HG02970 (cell line): ENCODE data around the gene YJEFN3.

Source experiments
- ATAC-seq: cut with Tn5 transposase; IDR thresholded peaks from one replicate; pipeline ENCODE4 v1.9.1; 2021; ENCODE audit warnings: mild to moderate bottlenecking, moderate library complexity, moderate number of reproducible peaks; ENCODE audit not compliant: unreplicated experiment, low FRiP score

YJEFN3 gene, protein sequence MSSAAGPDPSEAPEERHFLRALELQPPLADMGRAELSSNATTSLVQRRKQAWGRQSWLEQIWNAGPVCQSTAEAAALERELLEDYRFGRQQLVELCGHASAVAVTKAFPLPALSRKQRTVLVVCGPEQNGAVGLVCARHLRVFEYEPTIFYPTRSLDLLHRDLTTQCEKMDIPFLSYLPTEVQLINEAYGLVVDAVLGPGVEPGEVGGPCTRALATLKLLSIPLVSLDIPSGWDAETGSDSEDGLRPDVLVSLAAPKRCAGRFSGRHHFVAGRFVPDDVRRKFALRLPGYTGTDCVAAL

DNA sequence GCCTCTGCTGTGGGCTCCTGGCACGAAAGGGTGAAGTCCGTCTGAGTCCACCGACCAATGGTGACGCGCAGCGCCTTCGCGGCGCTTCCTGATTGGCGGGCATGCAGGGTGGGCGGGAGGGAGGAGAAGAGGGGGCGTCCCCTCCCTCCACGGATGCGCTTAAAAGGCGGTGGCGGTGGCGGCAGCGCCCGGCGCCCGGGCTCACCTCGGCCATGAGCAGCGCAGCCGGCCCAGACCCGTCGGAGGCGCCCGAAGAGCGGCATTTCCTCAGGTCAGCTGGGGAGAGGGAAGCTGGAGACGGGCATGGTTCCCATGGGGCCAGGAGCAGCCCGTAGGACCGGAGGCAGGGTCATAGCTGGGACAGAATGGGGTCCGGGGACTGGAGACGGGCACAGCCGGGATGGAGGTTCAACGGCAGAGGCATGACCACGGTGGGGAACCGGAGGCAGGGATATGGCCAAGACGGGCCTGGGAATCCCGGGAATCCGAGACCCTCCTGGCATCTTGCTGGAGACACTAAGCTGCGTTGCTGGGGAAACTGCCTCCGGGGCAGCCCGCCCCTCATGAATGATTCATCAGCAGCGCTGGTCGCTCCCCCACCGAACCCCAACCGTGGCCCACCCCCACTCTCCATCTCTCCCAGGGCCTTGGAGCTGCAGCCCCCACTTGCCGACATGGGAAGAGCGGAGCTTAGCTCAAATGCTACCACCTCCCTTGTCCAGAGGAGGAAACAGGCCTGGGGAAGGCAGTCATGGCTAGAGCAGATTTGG lies at the start of gene YJEFN3:
TSS of gene YJEFN3 (plus strand) at position 191 of the 770 bp plus-strand sequence. CDS start at position 213, 22 bp downstream.
- no peak for ATAC-seq

DNA sequence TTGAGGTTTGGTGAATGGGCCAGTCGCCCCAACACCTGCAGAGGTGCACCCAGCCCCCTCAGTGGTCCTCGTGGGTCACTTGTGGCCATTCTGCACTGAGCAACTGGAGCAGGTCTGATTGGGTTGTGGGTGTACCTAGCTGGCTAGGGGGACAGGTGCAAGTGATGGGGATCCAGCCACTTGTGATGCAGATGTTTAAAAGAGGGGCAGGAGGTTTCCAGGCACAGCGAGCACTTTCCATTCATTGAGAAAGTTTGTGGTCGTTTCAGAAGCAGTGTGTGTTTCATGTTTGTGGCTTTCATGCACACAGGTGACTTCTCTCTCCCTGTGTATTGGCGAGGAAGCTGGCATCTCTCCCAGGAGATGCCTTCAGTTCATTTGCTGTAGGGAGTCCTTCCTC lies 48.0 kb upstream of the YJEFN3 start:
- ATAC-seq, result no peak

DNA sequence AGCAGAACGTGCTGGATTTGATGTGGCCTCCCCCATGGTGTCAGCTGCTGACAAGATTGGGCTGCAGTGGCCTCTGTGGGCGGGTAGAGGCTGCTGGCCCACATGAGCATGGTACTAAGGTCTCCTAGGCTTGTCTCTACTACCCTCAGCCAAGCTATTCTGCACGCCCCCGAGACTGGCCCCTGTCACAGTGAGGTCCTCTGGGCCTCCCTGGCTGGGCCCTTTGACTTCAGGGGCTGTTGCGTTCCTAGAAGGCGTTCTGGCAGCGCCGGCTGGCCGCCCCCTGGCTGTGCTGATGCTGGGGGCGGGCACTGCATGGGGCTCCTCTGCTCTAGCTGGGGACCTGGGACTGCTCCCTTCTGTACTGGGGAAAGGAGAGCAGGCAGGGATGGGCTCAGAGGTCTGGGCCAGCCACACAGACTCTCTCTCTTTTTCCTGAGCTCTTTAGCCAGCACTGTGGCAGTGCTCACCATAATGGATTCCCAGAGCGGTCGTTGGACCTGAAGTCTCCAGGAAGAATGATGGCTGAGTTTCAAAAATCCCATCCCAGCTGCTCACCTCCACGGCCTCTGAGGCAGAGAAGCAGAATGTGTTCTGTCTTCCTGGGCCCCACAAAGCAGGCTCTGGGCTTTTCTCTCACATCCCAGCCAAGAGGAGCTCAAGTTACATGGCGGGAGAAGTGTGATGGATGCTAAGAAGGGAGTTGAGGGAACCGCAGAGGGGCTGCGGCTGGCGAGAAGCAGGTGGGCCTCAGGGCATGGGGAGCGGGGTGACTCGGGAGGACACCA lies 45.7 kb upstream of the YJEFN3 start:
- ATAC-seq, result no peak

DNA sequence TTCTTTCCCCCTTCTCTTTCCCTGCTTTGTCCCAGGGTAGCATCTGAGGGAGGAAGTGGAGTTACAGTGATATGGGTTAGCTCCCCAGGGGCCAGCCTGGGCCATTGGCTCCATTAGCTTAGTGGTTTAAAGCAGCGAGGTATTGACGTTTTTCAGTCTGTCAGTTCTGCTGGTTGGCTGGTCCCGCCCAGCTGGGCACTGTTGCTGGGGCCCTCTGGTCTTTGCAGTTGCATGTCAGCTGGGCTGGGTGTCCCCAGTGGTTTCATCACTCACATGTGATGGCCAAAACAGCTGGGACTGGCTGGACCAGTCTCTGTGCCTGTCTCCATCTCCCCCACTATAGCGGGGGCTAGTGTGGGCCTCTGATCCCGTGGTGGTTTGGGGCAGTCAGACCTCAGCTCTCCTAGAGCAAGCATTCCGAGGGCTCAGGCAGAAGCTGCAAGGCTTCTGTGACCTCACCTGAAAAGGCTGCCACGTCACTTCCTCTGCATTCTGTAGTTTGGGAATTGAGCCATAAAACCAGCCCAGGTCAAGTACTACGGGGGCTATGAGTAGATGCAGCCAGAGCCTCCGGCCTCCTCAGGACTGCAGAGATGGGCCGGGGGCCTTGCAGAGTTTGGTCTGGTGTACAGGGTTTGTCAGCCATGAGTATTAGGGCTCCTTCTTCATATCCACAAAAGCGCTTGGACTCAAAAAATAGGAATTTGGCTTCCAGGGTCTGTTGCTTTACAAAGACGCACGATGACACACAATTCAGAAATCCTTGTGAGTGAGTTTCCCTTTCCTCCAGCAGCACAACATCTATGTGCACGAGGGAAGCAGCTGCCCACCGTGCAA lies 43.3 kb upstream of the YJEFN3 start:
- no peak for ATAC-seq

DNA sequence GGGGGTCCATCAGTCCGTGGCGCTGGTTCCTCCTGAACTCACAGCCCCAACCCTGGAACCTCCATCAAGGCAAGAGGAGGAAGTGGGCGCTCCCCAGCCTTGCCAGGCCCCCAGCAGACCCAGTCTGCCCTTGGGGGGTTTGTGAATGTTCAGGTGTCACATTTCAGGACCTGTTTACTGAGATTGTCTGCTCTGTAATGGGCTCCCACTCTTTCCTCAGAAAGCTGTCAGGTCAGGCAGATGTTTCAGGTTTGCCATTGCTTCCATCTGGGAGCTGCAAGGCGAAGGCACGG lies 42.8 kb upstream of the YJEFN3 start:
- ATAC-seq, result no peak

DNA sequence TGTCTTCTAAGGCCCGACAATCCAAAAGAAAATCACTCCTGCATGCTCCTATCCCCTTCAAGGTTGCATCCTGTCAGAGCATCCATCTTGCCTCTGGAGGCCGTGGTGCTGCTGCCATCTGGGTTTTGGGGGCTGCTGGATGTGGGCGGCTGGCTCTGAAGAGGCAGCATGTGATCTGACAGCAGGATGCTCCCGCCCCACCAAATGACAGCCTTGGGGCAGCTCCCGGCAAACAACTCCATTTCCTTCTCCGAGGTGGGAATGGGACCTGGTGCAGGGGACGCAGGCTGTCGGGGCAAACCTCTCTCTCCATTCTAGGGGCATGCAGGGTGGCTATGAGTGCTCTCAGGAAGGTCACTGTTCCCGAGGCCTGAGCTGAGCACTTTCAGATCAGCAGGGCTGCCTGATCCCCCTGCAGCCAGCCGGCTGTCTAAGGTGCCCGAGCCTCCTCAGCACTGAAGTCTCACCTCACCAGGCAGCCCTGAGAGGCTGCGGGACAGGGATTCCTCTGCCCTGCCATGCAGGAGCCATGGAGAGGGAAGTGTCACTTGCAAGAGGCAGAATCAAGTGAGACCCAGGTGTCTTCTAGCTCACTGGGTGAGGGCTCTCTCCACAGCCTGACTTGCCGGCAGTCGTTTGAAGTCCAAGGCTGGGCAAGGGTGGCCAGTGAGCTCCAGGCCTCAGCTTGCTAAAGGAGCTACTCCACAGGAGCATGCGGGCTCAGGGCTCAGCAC lies 42.2 kb upstream of the YJEFN3 start:
- ATAC-seq, result no peak

DNA sequence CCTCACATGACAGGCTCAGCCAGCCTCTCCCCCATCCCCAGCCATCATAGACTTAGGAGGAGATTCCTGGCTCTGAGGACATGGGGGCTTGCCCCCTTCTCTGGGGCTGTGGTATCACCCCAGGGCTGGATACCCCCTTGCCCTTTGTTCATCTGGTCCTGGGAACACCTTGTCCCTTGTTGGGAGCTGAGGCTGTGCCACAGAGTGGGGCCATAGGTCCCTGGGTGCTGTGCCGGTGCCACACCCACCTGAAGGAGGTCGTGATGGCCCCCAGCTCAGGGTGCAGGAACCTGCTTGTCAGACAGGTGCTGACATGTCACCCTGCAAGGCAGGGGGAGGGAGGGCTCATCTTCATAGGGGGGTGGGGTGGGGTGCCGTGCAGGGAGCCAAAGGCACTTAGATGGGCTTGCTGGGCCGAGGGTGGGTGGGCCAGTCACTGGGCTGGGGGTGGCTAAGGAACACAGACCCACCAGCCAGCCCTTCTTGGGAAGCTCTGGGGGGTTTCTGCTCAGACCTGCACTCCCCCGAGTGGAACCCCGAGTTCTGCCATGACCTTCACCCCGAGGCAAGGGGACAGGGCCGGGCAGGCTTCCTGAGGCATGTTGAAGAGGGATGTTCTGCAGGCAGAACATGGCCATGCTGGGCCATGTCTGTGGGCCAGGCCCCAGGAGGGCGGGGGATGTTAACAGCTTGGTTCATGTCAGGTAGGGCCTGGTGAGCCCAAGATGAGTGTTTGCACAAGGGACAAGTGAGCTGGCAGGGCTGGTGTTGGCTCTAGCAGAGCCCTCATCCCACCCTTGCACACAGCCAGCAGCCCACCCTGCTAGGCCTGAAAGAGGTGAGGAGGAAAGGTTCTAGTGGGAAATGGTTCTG lies 41.4 kb upstream of the YJEFN3 start:
- ATAC-seq, result no peak

DNA sequence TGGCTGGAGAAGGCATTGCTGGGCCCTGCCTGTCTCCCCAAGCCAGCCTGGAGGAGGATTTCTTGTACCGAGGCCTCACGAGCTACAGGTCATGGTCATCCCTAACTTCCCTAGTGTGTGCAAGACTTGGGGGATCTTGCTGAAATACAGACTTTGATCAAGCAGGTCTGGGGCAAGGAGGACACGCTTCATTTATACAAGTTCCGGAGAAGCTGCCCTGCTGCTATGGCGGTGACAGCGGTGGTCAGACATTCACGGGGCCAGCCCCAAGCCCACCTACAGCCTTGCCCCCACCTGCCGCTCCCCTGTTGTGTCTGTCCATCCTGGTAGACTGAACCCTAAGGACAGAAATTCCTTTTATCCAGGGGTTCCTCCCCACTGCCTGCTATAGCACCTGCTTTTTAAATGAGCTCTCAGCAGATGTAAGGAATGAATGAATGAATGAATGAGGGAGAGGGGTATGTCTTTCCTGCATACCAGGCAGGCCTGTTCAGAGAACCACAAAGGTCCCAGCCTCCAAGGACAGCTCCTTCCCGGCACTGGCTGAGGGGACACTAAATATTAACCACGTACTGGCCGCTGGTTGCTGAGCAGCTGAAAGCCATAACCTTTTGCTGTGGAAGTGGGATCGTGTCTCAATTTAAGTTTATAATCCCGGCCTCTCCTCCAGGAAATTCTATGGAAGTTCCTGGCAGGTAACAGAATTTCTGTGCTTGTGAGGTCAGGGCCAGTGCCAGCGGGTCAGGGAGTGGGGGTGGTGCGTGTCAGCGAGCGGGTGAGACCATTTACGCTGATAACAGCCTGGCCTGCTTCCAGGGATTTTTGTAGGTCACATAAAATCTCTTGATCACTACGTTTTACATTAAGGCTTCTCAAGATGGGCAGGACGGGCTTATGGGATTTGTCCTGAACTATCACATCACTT lies 40.5 kb upstream of the YJEFN3 start:
- ATAC-seq, result no peak

DNA sequence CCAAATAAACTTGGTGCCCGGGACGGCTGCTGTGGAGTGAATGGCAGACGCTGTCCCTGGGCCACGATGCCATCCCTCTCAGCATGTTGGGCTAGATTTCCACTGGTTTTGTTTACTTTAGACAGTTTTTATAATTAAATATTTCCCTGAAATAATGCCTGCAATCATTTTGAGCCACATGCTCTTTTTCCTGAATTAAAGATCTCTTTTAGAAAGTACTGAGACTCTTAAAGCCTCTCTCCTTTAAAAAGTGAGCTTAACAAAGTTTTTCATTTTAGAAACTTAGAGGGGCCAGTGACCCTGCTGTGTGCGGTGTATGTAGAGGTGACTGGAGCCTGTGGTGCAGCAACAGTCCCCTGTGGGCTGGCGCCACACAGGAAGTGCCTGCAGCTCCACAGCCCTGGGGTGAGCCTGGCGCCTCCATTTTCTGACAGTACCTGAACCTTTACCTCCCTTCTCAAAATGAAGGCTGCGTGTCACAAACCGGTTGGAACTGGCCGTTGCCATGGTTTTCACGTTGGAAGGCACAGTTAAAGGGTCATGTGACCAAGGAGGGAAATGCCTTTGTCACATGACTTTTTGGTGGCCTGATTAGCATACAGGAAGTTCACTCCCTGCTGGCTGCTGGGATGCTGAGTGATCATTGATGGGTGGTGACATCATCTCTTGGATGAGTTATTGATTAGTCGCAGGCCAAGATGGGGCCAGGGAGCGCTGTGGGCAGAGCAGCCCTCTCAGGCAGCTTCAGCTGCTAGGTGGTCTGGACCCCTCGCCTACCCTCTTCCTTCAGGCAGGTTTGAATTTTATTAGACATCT lies 39.6 kb upstream of the YJEFN3 start:
- peak; percentile 60 for ATAC-seq

DNA sequence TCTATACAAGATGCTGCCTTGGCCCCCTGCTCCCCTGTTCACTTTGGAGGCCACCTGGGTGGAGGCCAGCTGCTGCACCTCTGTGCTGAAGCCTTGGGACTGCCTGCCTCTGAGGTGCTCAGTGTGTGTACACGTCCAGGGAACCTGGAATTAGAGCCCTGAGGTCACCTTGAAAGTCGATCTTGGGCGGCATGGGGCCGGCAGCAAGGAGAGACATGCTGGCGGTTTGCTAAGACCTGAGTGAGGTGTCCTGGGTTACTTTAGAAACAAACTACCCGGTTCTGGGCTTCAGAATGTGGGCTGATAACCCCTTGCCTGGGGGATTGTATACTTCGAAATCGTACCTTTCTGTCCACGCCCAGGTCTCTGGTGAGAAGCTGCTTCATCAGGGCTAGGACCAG lies 38.9 kb upstream of the YJEFN3 start:
- ATAC-seq, result no peak

DNA sequence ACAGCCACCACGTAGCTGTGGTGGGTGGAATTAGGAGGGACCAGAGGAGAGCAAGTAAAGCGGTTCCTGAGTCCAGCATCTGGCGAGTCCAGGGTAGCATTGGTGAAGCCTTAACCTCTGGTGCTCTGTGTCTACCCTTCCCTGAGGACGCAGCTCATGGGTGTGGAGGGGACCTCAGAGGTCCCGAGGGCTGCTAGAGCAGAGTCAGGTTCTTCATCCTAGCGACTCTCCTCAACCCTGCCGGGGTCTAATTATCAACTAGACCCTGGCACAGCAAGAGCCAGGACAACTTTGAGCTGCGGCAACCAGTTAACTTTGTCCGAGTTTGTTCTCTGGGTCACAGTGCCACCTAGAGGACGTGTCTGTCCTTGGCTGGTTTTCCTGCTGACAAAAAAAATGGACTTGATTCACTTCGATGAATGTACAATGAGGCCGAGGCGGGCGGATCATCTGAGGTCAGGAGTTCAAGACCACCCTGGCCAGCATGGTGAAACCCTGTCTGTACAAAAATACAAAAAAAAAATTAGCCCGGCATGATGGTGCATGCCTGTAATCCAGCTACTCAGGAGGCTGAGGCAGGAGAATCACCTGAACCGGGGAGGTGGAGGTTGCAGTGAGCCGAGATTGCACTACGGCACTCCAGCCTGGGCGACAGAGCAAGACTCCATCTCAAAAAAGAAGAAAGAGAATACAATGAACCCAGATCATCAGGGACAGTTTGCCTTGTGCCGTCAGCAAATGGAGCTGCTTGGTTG lies 38.3 kb upstream of the YJEFN3 start:
- no peak for ATAC-seq

DNA sequence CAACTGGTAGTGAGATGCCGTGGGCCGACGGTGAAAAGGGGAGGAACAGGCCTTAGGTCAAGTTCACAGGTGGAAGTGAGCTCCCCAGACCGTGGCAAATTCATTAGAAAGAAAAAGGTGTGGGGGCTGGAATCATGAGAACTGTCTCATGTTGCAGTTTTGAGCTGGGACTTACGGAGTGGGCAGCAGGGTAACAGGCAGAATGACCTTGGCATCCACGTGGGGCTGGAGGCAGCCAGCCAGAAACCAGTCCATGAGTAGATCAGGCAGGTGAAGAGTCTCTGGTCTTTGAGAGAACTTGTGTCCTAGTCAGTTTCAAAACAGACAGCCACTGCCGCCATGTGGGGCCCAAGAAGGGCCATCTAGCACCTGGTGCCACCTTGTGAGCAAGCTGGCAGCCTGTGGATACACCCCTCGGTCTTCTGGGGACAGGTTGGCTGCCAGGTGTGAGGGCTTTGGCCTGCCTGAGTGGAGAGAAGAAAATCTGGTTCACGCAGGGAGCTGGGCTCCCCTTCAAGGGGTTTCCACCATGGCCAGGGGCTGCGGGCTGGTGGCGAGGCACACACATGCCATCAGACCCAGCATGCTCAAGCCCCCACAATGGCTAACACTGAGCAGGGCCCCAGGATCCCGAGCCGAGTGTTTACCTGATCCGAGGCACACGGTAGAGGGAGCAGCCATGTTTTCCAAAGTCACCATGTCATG lies 37.2 kb upstream of the YJEFN3 start:
- no peak for ATAC-seq

DNA sequence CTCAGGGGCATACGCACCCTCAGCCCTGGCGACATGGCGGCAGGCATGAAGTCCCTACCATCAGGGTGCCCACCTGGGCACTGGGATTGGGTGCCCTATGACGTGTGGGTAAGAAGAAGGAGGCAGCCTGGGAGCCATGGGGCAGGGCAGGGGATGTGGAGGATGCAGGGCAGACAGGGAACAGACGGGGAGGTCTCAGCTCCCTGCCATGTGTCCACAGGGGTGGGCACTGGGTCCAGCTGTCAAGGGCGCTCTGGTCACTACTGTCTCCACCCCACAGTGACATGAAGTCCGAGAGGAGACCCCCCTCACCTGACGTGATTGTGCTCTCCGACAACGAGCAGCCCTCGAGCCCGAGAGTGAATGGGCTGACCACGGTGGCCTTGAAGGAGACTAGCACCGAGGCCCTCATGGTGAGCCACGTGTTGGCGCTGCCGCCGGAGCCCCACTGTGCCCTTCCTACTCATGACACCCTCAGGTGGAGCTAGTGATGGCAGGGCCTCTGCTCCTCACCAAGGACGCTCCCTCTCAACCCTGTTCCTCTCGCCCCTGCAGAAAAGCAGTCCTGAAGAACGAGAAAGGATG lies 36.6 kb upstream of the YJEFN3 start:
- ATAC-seq, result no peak

DNA sequence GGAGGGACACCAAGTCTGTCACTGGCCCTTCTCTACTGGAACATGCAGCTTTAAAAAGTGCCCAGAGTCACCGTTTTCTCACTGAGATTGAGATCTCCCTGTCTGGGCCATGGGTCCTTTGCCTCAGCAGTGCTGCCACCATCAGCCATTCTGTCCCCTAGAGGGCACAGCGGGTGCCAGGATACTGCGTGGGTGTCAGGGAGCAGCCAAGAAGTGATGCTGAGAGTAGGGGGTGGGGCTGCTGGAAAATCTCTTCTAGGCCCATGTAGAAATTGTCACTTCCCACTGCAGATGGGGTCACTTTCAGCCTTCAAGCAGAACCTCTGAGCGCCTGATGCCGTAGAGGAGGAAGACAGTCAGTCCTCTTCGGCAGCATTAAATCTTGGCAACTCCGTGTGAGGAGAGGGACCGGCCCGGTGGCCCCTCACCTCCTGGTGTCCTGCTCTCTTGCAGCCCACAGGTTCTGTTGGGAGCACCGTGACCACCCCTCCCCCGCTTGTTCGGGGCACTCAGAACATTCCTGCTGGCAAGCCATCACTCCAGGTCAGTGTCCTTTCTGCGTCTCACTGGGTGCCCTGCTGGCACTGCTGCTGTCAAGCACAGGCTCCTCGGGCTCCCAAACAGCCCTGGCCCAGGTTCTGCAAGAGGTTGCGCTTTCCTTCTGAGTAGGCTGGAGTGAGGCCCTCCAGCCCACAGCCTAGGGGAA lies 34.7 kb upstream of the YJEFN3 start:
- no peak for ATAC-seq
